Progenitor cell of endocrine pancreas (in vitro differentiated cells): ENCODE measurements around the gene MSMO1. TPM values are rescaled to one million over a fixed set of nuclear protein-coding genes. Genes with fewer than 3 reads are reported as not detected.

ENCODE experiments used
- DNase-seq: peaks from one replicate; pipeline ENCODE4 v3.0.0; 2021; ENCODE audit warnings: low spot score; ENCODE audit not compliant: unreplicated experiment
- H3K27ac Mint-ChIP-seq: 2 replicates; pipeline ENCODE4 v1.8.0; 2021; ENCODE audit warnings: mild to moderate bottlenecking, moderate library complexity, mixed read lengths
- H3K27me3 Mint-ChIP-seq: 2 replicates; pipeline ENCODE4 v1.8.0; 2021; ENCODE audit warnings: mixed read lengths
- H3K36me3 Mint-ChIP-seq: 2 replicates; pipeline ENCODE4 v1.8.0; 2022; ENCODE audit warnings: mixed read lengths; ENCODE audit not compliant: insufficient read depth
- H3K4me1 Mint-ChIP-seq: 2 replicates; pipeline ENCODE4 v1.8.0; 2021; ENCODE audit warnings: low read depth, mixed read lengths
- H3K4me3 Mint-ChIP-seq: 2 replicates; pipeline ENCODE4 v1.8.0; 2021; ENCODE audit warnings: low read depth, mild to moderate bottlenecking, moderate library complexity, mixed read lengths
- H3K9me3 Mint-ChIP-seq: 2 replicates; pipeline ENCODE4 v1.8.0; 2021; ENCODE audit warnings: low read depth, mixed read lengths
- CTCF ChIP-seq: fragments of 200-600 bp; sonication (generic); IDR thresholded peaks from one replicate; pipeline ENCODE4 v1.5.0; 2021; ENCODE audit warnings: antibody characterized with exemption, mild to moderate bottlenecking; ENCODE audit not compliant: unreplicated experiment
- total RNA-seq: library from RNA; stranded (reverse); gene quantifications from 2 replicates; pipeline ENCODE4 v1.2.1, GENCODE V29; 2021

The MSMO1 gene
- total RNA-seq, 1 donor from 2014 or later: 87.1 TPM

- Mint-ChIP-seq H3K4me3 (no peak overlapping the region), H3K36me3 (peaks cover 10% of the 10 kb centered on the region), H3K9me3 (no peaks in the 10 kb centered on the region), H3K4me1 (peaks cover 31% of the 10 kb centered on the region), H3K27me3 (no peaks in the 10 kb centered on the region), H3K27ac (peak overlapping the region; percentile 7)
- TF ChIP-seq CTCF: no peak
- no peak for DNase-seq
Observed at GRCh38 chr4:165299399-165300060, 27.9 kb upstream of the MSMO1 start.

- Mint-ChIP-seq H3K27me3 (no peaks in the 10 kb centered on the region), H3K27ac (peak overlapping the region; percentile 74), H3K4me1 (peaks cover 12% of the 10 kb centered on the region), H3K9me3 (no peaks in the 10 kb centered on the region), H3K36me3 (peaks cover 10% of the 10 kb centered on the region), H3K4me3 (no peak overlapping the region)
- DNase-seq: no peak
- no peak for TF ChIP-seq CTCF
Observed at GRCh38 chr4:165301833-165302232, 25.6 kb upstream of the MSMO1 start.

GRCh38 chr4:165302658-165303057 is 24.8 kb upstream of the MSMO1 start:
- H3K4me3 Mint-ChIP-seq: no peak overlapping the region
- peaks cover 10% of the 10 kb centered on the region for H3K36me3 Mint-ChIP-seq
- H3K27me3 Mint-ChIP-seq: no peaks in the 10 kb centered on the region
- H3K9me3 Mint-ChIP-seq: no peaks in the 10 kb centered on the region
- TF ChIP-seq CTCF: no peak
- DNase-seq: no peak
- peaks cover 11% of the 10 kb centered on the region for H3K4me1 Mint-ChIP-seq
- no peak overlapping the region for H3K27ac Mint-ChIP-seq

GRCh38 chr4:165308166-165308565 is 19.3 kb upstream of the MSMO1 start:
- Mint-ChIP-seq H3K9me3 (peaks cover 14% of the 10 kb centered on the region), H3K36me3 (peaks cover 17% of the 10 kb centered on the region), H3K27me3 (no peaks in the 10 kb centered on the region), H3K27ac (no peak overlapping the region), H3K4me1 (peaks cover 2% of the 10 kb centered on the region), H3K4me3 (no peak overlapping the region)
- no peak for TF ChIP-seq CTCF
- DNase-seq: no peak

- Mint-ChIP-seq H3K4me1 (peaks cover 2% of the 10 kb centered on the region), H3K9me3 (peaks cover 14% of the 10 kb centered on the region), H3K27ac (no peak overlapping the region), H3K4me3 (no peak overlapping the region), H3K27me3 (no peaks in the 10 kb centered on the region), H3K36me3 (peaks cover 17% of the 10 kb centered on the region)
- no peak for TF ChIP-seq CTCF
- DNase-seq: no peak
Observed at GRCh38 chr4:165308606-165309005, 18.9 kb upstream of the MSMO1 start.
